ENCODE data around the gene EHBP1.

The EHBP1 gene

GRCh38 chr2:62883629-62884028 lies 178.1 kb downstream of the EHBP1 start:
- H3K4me3 ChIP-seq (ENCODE audit: low read depth, low read length), result no peak overlapping the region
- no peak overlapping the region for H3K9ac ChIP-seq (ENCODE audit: low read depth, low read length)
- peaks cover 8% of the 10 kb centered on the region for H3K4me1 ChIP-seq (ENCODE audit: control insufficient read depth, insufficient read depth, low read length)
- H3K36me3 ChIP-seq (ENCODE audit: control insufficient read depth, insufficient read depth, low read length), result no peaks in the 10 kb centered on the region
- no peaks in the 10 kb centered on the region for H3K9me3 ChIP-seq (ENCODE audit: control insufficient read depth, insufficient read depth, low read length)
- H3K27me3 ChIP-seq (ENCODE audit: control insufficient read depth, insufficient read depth, low read length), result no peaks in the 10 kb centered on the region

- no peaks in the 10 kb centered on the region for H3K36me3 ChIP-seq (ENCODE audit: control insufficient read depth, insufficient read depth, low read length)
Observed at GRCh38 chr2:62884086-62884485, 178.6 kb downstream of the EHBP1 start.

GRCh38 chr2:62884514-62884913 lies 179.0 kb downstream of the EHBP1 start:
- H3K4me3 ChIP-seq (ENCODE audit: low read depth, low read length), result no peak overlapping the region
- H3K9ac ChIP-seq (ENCODE audit: low read depth, low read length), result no peak overlapping the region

More at GRCh38 chr2:62884086-62884485, 178.6 kb downstream of the EHBP1 start:
- H3K9ac ChIP-seq (ENCODE audit: low read depth, low read length), result no peak overlapping the region
- H3K4me3 ChIP-seq (ENCODE audit: low read depth, low read length), result no peak overlapping the region
- H3K4me1 ChIP-seq (ENCODE audit: control insufficient read depth, insufficient read depth, low read length), result peaks cover 8% of the 10 kb centered on the region
- no peaks in the 10 kb centered on the region for H3K27me3 ChIP-seq (ENCODE audit: control insufficient read depth, insufficient read depth, low read length)
- H3K9me3 ChIP-seq (ENCODE audit: control insufficient read depth, insufficient read depth, low read length), result no peaks in the 10 kb centered on the region

GRCh38 chr2:62894966-62895631 lies 189.6 kb downstream of the EHBP1 start:
- Histone ChIP-seq H3K4me1 (ENCODE audit: control insufficient read depth, insufficient read depth, low read length) (no peaks in the 10 kb centered on the region), H3K9ac (ENCODE audit: low read depth, low read length) (no peak overlapping the region), H3K27me3 (ENCODE audit: control insufficient read depth, insufficient read depth, low read length) (no peaks in the 10 kb centered on the region), H3K9me3 (ENCODE audit: control insufficient read depth, insufficient read depth, low read length) (no peaks in the 10 kb centered on the region), H3K36me3 (ENCODE audit: control insufficient read depth, insufficient read depth, low read length) (no peaks in the 10 kb centered on the region), H3K4me3 (ENCODE audit: low read depth, low read length) (no peak overlapping the region)

More at GRCh38 chr2:62884514-62884913, 179.0 kb downstream of the EHBP1 start:
- Histone ChIP-seq H3K9me3 (ENCODE audit: control insufficient read depth, insufficient read depth, low read length) (no peaks in the 10 kb centered on the region), H3K4me1 (ENCODE audit: control insufficient read depth, insufficient read depth, low read length) (peaks cover 8% of the 10 kb centered on the region), H3K27me3 (ENCODE audit: control insufficient read depth, insufficient read depth, low read length) (no peaks in the 10 kb centered on the region), H3K36me3 (ENCODE audit: control insufficient read depth, insufficient read depth, low read length) (no peaks in the 10 kb centered on the region)

- Histone ChIP-seq H3K36me3 (ENCODE audit: control insufficient read depth, insufficient read depth, low read length) (no peaks in the 10 kb centered on the region), H3K4me3 (ENCODE audit: low read depth, low read length) (no peak overlapping the region), H3K9ac (ENCODE audit: low read depth, low read length) (no peak overlapping the region), H3K4me1 (ENCODE audit: control insufficient read depth, insufficient read depth, low read length) (no peaks in the 10 kb centered on the region), H3K9me3 (ENCODE audit: control insufficient read depth, insufficient read depth, low read length) (no peaks in the 10 kb centered on the region), H3K27me3 (ENCODE audit: control insufficient read depth, insufficient read depth, low read length) (no peaks in the 10 kb centered on the region)
Observed at GRCh38 chr2:62895632-62896009, 190.1 kb downstream of the EHBP1 start.

- H3K4me1 ChIP-seq (ENCODE audit: control insufficient read depth, insufficient read depth, low read length), result no peaks in the 10 kb centered on the region
- H3K4me3 ChIP-seq (ENCODE audit: low read depth, low read length), result no peak overlapping the region
- no peaks in the 10 kb centered on the region for H3K9me3 ChIP-seq (ENCODE audit: control insufficient read depth, insufficient read depth, low read length)
- no peak overlapping the region for H3K9ac ChIP-seq (ENCODE audit: low read depth, low read length)
- no peaks in the 10 kb centered on the region for H3K27me3 ChIP-seq (ENCODE audit: control insufficient read depth, insufficient read depth, low read length)
- no peaks in the 10 kb centered on the region for H3K36me3 ChIP-seq (ENCODE audit: control insufficient read depth, insufficient read depth, low read length)
Observed at GRCh38 chr2:62897187-62897827, 191.8 kb downstream of the EHBP1 start.

GRCh38 chr2:62904344-62904743 lies 198.8 kb downstream of the EHBP1 start:
- H3K9me3 ChIP-seq (ENCODE audit: control insufficient read depth, insufficient read depth, low read length), result no peaks in the 10 kb centered on the region
- H3K36me3 ChIP-seq (ENCODE audit: control insufficient read depth, insufficient read depth, low read length), result no peaks in the 10 kb centered on the region
- H3K4me1 ChIP-seq (ENCODE audit: control insufficient read depth, insufficient read depth, low read length), result no peaks in the 10 kb centered on the region
- H3K27me3 ChIP-seq (ENCODE audit: control insufficient read depth, insufficient read depth, low read length), result no peaks in the 10 kb centered on the region
- H3K9ac ChIP-seq (ENCODE audit: low read depth, low read length), result no peak overlapping the region
- no peak overlapping the region for H3K4me3 ChIP-seq (ENCODE audit: low read depth, low read length)

GRCh38 chr2:62908145-62908544 lies 202.6 kb downstream of the EHBP1 start:
- Histone ChIP-seq H3K36me3 (ENCODE audit: control insufficient read depth, insufficient read depth, low read length) (no peaks in the 10 kb centered on the region), H3K4me3 (ENCODE audit: low read depth, low read length) (no peak overlapping the region), H3K27me3 (ENCODE audit: control insufficient read depth, insufficient read depth, low read length) (no peaks in the 10 kb centered on the region), H3K9me3 (ENCODE audit: control insufficient read depth, insufficient read depth, low read length) (no peaks in the 10 kb centered on the region), H3K9ac (ENCODE audit: low read depth, low read length) (no peak overlapping the region), H3K4me1 (ENCODE audit: control insufficient read depth, insufficient read depth, low read length) (no peaks in the 10 kb centered on the region)

- no peak overlapping the region for H3K9ac ChIP-seq (ENCODE audit: low read depth, low read length)
- no peaks in the 10 kb centered on the region for H3K4me1 ChIP-seq (ENCODE audit: control insufficient read depth, insufficient read depth, low read length)
- no peak overlapping the region for H3K4me3 ChIP-seq (ENCODE audit: low read depth, low read length)
- no peaks in the 10 kb centered on the region for H3K9me3 ChIP-seq (ENCODE audit: control insufficient read depth, insufficient read depth, low read length)
- H3K27me3 ChIP-seq (ENCODE audit: control insufficient read depth, insufficient read depth, low read length), result no peaks in the 10 kb centered on the region
- H3K36me3 ChIP-seq (ENCODE audit: control insufficient read depth, insufficient read depth, low read length), result no peaks in the 10 kb centered on the region
Observed at GRCh38 chr2:62913311-62913710, 207.8 kb downstream of the EHBP1 start.

- no peaks in the 10 kb centered on the region for H3K27me3 ChIP-seq (ENCODE audit: control insufficient read depth, insufficient read depth, low read length)
- H3K36me3 ChIP-seq (ENCODE audit: control insufficient read depth, insufficient read depth, low read length), result no peaks in the 10 kb centered on the region
- H3K9ac ChIP-seq (ENCODE audit: low read depth, low read length), result no peak overlapping the region
- no peaks in the 10 kb centered on the region for H3K4me1 ChIP-seq (ENCODE audit: control insufficient read depth, insufficient read depth, low read length)
- H3K9me3 ChIP-seq (ENCODE audit: control insufficient read depth, insufficient read depth, low read length), result no peaks in the 10 kb centered on the region
- H3K4me3 ChIP-seq (ENCODE audit: low read depth, low read length), result no peak overlapping the region
Observed at GRCh38 chr2:62919041-62919440, 213.5 kb downstream of the EHBP1 start.

GRCh38 chr2:62920070-62920469 lies 214.6 kb downstream of the EHBP1 start:
- no peaks in the 10 kb centered on the region for H3K36me3 ChIP-seq (ENCODE audit: control insufficient read depth, insufficient read depth, low read length)
- no peak overlapping the region for H3K4me3 ChIP-seq (ENCODE audit: low read depth, low read length)
- no peaks in the 10 kb centered on the region for H3K4me1 ChIP-seq (ENCODE audit: control insufficient read depth, insufficient read depth, low read length)
- no peaks in the 10 kb centered on the region for H3K9me3 ChIP-seq (ENCODE audit: control insufficient read depth, insufficient read depth, low read length)
- no peak overlapping the region for H3K9ac ChIP-seq (ENCODE audit: low read depth, low read length)
- no peaks in the 10 kb centered on the region for H3K27me3 ChIP-seq (ENCODE audit: control insufficient read depth, insufficient read depth, low read length)

GRCh38 chr2:62923242-62923641 lies 217.7 kb downstream of the EHBP1 start:
- H3K4me3 ChIP-seq (ENCODE audit: low read depth, low read length), result no peak overlapping the region
- no peaks in the 10 kb centered on the region for H3K27me3 ChIP-seq (ENCODE audit: control insufficient read depth, insufficient read depth, low read length)
- no peaks in the 10 kb centered on the region for H3K4me1 ChIP-seq (ENCODE audit: control insufficient read depth, insufficient read depth, low read length)
- no peak overlapping the region for H3K9ac ChIP-seq (ENCODE audit: low read depth, low read length)
- H3K9me3 ChIP-seq (ENCODE audit: control insufficient read depth, insufficient read depth, low read length), result no peaks in the 10 kb centered on the region
- no peaks in the 10 kb centered on the region for H3K36me3 ChIP-seq (ENCODE audit: control insufficient read depth, insufficient read depth, low read length)
